Neural crest cell (in vitro differentiated cells): ENCODE measurements around the gene NCAPG. TPM values are rescaled to one million over a fixed set of nuclear protein-coding genes. Genes with fewer than 3 reads are reported as not detected.

Source experiments
- DNase-seq: peaks from one replicate; pipeline ENCODE4 v3.0.0; 2021; ENCODE audit warnings: low read depth, mixed read lengths, low spot score
- H3K27ac Mint-ChIP-seq: one replicate; pipeline ENCODE4 v1.8.0; 2021; ENCODE audit warnings: mild to moderate bottlenecking, mixed read lengths; ENCODE audit not compliant: unreplicated experiment
- H3K27me3 Mint-ChIP-seq: 2 replicates; pipeline ENCODE4 v1.8.0; 2021; ENCODE audit warnings: low read depth, mild to moderate bottlenecking, mixed read lengths
- H3K36me3 Mint-ChIP-seq: 2 replicates; pipeline ENCODE4 v1.8.0; 2021; ENCODE audit warnings: low read depth, mild to moderate bottlenecking, mixed read lengths
- H3K4me1 Mint-ChIP-seq: 2 replicates; pipeline ENCODE4 v1.8.0; 2021; ENCODE audit warnings: mixed read lengths
- H3K4me3 Mint-ChIP-seq: one replicate; pipeline ENCODE4 v1.8.0; 2021; ENCODE audit warnings: mild to moderate bottlenecking, mixed read lengths
- H3K9me3 Mint-ChIP-seq: 2 replicates; pipeline ENCODE4 v1.8.0; 2021; ENCODE audit warnings: mixed read lengths
- CTCF ChIP-seq: fragments of 200-600 bp; sonication (generic); conservative IDR thresholded peaks from 2 replicates; pipeline ENCODE4 v1.5.0; 2021; ENCODE audit warnings: antibody characterized with exemption, mild to moderate bottlenecking
- total RNA-seq: library from RNA; stranded (reverse); gene quantifications from 2 replicates; pipeline ENCODE4 v1.2.1, GENCODE V29; 2021

NCAPG gene
- total RNA-seq, 1 donor from 2014 or later: 79.6 TPM

- Mint-ChIP-seq H3K27ac (no peak overlapping the region), H3K27me3 (no peaks in the 10 kb centered on the region), H3K9me3 (no peaks in the 10 kb centered on the region), H3K4me3 (peak overlapping the region; percentile 97), H3K4me1 (peaks cover 52% of the 10 kb centered on the region), H3K36me3 (peaks cover 10% of the 10 kb centered on the region)
- no peak for DNase-seq
- TF ChIP-seq CTCF: no peak
These were observed 2.0 kb downstream of the NCAPG start for GRCh38 chr4:17812801-17813200.

GRCh38 chr4:17814140-17814539 lies 3.4 kb downstream of the NCAPG start:
- H3K27ac Mint-ChIP-seq: no peak overlapping the region
- H3K4me1 Mint-ChIP-seq: peaks cover 41% of the 10 kb centered on the region
- no peaks in the 10 kb centered on the region for H3K27me3 Mint-ChIP-seq
- DNase-seq: no peak
- peaks cover 7% of the 10 kb centered on the region for H3K36me3 Mint-ChIP-seq
- H3K4me3 Mint-ChIP-seq: peak overlapping the region; percentile 55
- no peaks in the 10 kb centered on the region for H3K9me3 Mint-ChIP-seq
- no peak for TF ChIP-seq CTCF

- H3K4me3 Mint-ChIP-seq: no peak overlapping the region
- no peaks in the 10 kb centered on the region for H3K9me3 Mint-ChIP-seq
- peaks cover 4% of the 10 kb centered on the region for H3K36me3 Mint-ChIP-seq
- H3K27me3 Mint-ChIP-seq: no peaks in the 10 kb centered on the region
- DNase-seq: no peak
- H3K4me1 Mint-ChIP-seq: peaks cover 29% of the 10 kb centered on the region
- no peak for TF ChIP-seq CTCF
- no peak overlapping the region for H3K27ac Mint-ChIP-seq
These were observed 5.4 kb downstream of the NCAPG start for GRCh38 chr4:17816142-17816541.

- H3K4me1 Mint-ChIP-seq: peaks cover 23% of the 10 kb centered on the region
- H3K4me3 Mint-ChIP-seq: peak overlapping the region; percentile 21
- DNase-seq: no peak
- TF ChIP-seq CTCF: peak; percentile 67
- no peaks in the 10 kb centered on the region for H3K9me3 Mint-ChIP-seq
- no peak overlapping the region for H3K27ac Mint-ChIP-seq
- H3K36me3 Mint-ChIP-seq: peaks cover 4% of the 10 kb centered on the region
- H3K27me3 Mint-ChIP-seq: no peaks in the 10 kb centered on the region
These were observed 6.2 kb downstream of the NCAPG start for GRCh38 chr4:17817027-17817426.

GRCh38 chr4:17823871-17824669 lies 13.3 kb downstream of the NCAPG start:
- TF ChIP-seq CTCF: no peak
- Mint-ChIP-seq H3K27me3 (no peaks in the 10 kb centered on the region), H3K4me3 (no peak overlapping the region), H3K9me3 (no peaks in the 10 kb centered on the region), H3K27ac (no peak overlapping the region), H3K36me3 (peaks cover 17% of the 10 kb centered on the region), H3K4me1 (no peaks in the 10 kb centered on the region)
- DNase-seq: no peak
